DOHH2 (cell line): ENCODE data around the gene OR52H1.

Experiments
- CTCF ChIP-seq: fragments of 200-600 bp; sonication (generic); IDR thresholded peaks from one replicate; pipeline ENCODE4 v1.5.1; 2014; ENCODE audit warnings: antibody characterized with exemption, mild to moderate bottlenecking, low read depth, low read length; ENCODE audit not compliant: poor library complexity, severe bottlenecking
- EZH2phosphoT487 ChIP-seq: fragments of 200-600 bp; sonication (generic); IDR thresholded peaks from 2 replicates; pipeline ENCODE4 v1.6.1; 2017; ENCODE audit warnings: borderline replicate concordance, mild to moderate bottlenecking, antibody characterized with exemption, low read length, moderate library complexity, mixed read lengths

- TF ChIP-seq CTCF (no peak), EZH2phosphoT487 (no peak)
Observed at GRCh38 chr11:5580577-5580976, 32.2 kb upstream of the OR52H1 start, which contains the start of gene OR52B6.
